Measurements from ENCODE around the gene CSF3. TPM values are rescaled to one million over a fixed set of nuclear protein-coding genes. Genes with fewer than 3 reads are reported as not detected.

Gene CSF3
- total RNA-seq, 1 experiment from 2014 or later: not detected

- Mint-ChIP-seq H3K27ac (no peak overlapping the region), H3K4me1 (peaks cover 26 to 48% of the 10 kb centered on the region in 2 experiments), H3K9me3 (peaks cover 0 to 6% of the 10 kb centered on the region in 2 experiments; a peak in 1 of 5 replicates), H3K36me3 (ENCODE audit: insufficient read depth in 1 of 3, low read depth in 3 of 3) (peaks cover 2 to 6% (median 5%) of the 10 kb centered on the region in 3 experiments; a peak in 6 of 7 replicates), H3K4me3 (no peak overlapping the region), H3K27me3 (ENCODE audit: low read depth) (peaks cover 3% of the 10 kb centered on the region)
- no peak for TF ChIP-seq CTCF (conservative IDR thresholded peaks at IDR 0.05)
- Histone ChIP-seq H3K27me3 (ENCODE audit: insufficient read depth, low read length) (no peaks in the 10 kb centered on the region), H3K79me2 (ENCODE audit: insufficient read depth, low read length) (no peaks in the 10 kb centered on the region), H2AFZ (ENCODE audit: low read length) (no peak overlapping the region), H3K14ac (ENCODE audit: insufficient read depth, low read length) (no peak overlapping the region), H3K79me1 (ENCODE audit: insufficient read depth, low read depth, low read length, poor library complexity, severe bottlenecking) (no peaks in the 10 kb centered on the region), H3K56ac (ENCODE audit: insufficient read length, low read depth, low read length) (no peak overlapping the region), H3K4me2 (ENCODE audit: insufficient read depth, insufficient read length, low read length) (no peak overlapping the region), H3K9ac (ENCODE audit: extremely low read depth, insufficient read length, low read length) (no peak overlapping the region), H2BK5ac (ENCODE audit: insufficient read length, low read length) (no peak overlapping the region), H3K23me2 (ENCODE audit: insufficient read length, low read depth, low read length, poor library complexity, severe bottlenecking) (no peaks in the 10 kb centered on the region), H4K91ac (ENCODE audit: insufficient read length, low read depth, low read length) (no peak overlapping the region), H2BK120ac (ENCODE audit: low read depth, low read length, poor library complexity, severe bottlenecking) (no peak overlapping the region), H3K27ac (ENCODE audit: insufficient read length, low read depth, low read length) (no peak overlapping the region), H2BK12ac (ENCODE audit: insufficient read length, low read depth, low read length) (no peak overlapping the region), H3K18ac (ENCODE audit: insufficient read length, low read depth, low read length) (no peak overlapping the region), H4K20me1 (ENCODE audit: control insufficient read depth, insufficient read depth, insufficient read length) (no peaks in the 10 kb centered on the region), H2BK15ac (ENCODE audit: low read depth, low read length) (no peak overlapping the region), H3K23ac (ENCODE audit: insufficient read length, low read depth, low read length) (no peak overlapping the region), H3K4me1 (ENCODE audit: insufficient read depth, low read length) (peaks cover 4% of the 10 kb centered on the region; the same call in 1 of the 2 replicates), H3T11ph (ENCODE audit: low read length) (no peak overlapping the region), H3K9me3 (ENCODE audit: control insufficient read depth, low read depth, low read length) (no peaks in the 10 kb centered on the region), H2BK20ac (ENCODE audit: low read depth, low read length, poor library complexity, severe bottlenecking) (no peak overlapping the region), H3K4ac (ENCODE audit: low read depth, low read length) (no peak overlapping the region), H2AK5ac (ENCODE audit: insufficient read length, low read length) (no peak overlapping the region), H4K5ac (ENCODE audit: insufficient read length, low read depth, low read length) (no peak overlapping the region), H4K8ac (replicated peaks; ENCODE audit: insufficient read length, low read depth, low read length) (no peak overlapping the region)
- no peak for DNase-seq
- no CpG with 5 or more reads among the region's 18 CpGs for WGBS (ENCODE audit: extremely low coverage, insufficient read length, low lambda C conversion rate)
These were observed 762 bp upstream of the CSF3 start for GRCh38 chr17:40014375-40014980.

Measured in H9 (cell line).